ENCODE results near the gene COL4A3.

The COL4A3 gene

GRCh38 chr2:227337442-227337841, 173.0 kb downstream of the COL4A3 start:
- no peak overlapping the region for H3K4me3 ChIP-seq (replicated peaks in 1 of 2; ENCODE audit: low read depth in 2 of 2, low read length in 2 of 2)
- TF ChIP-seq CTCF (IDR thresholded peaks at IDR 0.05; ENCODE audit: low read depth, low read length), result no peak
- DNase-seq (ENCODE audit: low read depth in 2 of 2), result no peak

GRCh38 chr2:227339098-227339599, 174.7 kb downstream of the COL4A3 start:
- TF ChIP-seq CTCF (IDR thresholded peaks at IDR 0.05; ENCODE audit: low read depth, low read length), result no peak
- H3K4me3 ChIP-seq (replicated peaks in 1 of 2; ENCODE audit: low read depth in 2 of 2, low read length in 2 of 2), result no peak overlapping the region
- DNase-seq (ENCODE audit: low read depth in 2 of 2), result no peak

GRCh38 chr2:227340106-227340505, 175.7 kb downstream of the COL4A3 start:
- H3K4me3 ChIP-seq (replicated peaks in 1 of 2; ENCODE audit: low read depth in 2 of 2, low read length in 2 of 2), result no peak overlapping the region
- TF ChIP-seq CTCF (IDR thresholded peaks at IDR 0.05; ENCODE audit: low read depth, low read length), result no peak
- DNase-seq (ENCODE audit: low read depth in 2 of 2), result no peak

GRCh38 chr2:227341553-227341952, 177.1 kb downstream of the COL4A3 start:
- no peak for DNase-seq (ENCODE audit: low read depth in 2 of 2)
- H3K4me3 ChIP-seq (replicated peaks in 1 of 2; ENCODE audit: low read depth in 2 of 2, low read length in 2 of 2), result no peak overlapping the region
- TF ChIP-seq CTCF (IDR thresholded peaks at IDR 0.05; ENCODE audit: low read depth, low read length), result no peak

- no peak overlapping the region for H3K4me3 ChIP-seq (replicated peaks in 1 of 2; ENCODE audit: low read depth in 2 of 2, low read length in 2 of 2)
- DNase-seq (ENCODE audit: low read depth in 2 of 2), result no peak
- no peak for TF ChIP-seq CTCF (IDR thresholded peaks at IDR 0.05; ENCODE audit: low read depth, low read length)
Observed at GRCh38 chr2:227344231-227344630, 179.8 kb downstream of the COL4A3 start.

- no peak overlapping the region for H3K4me3 ChIP-seq (replicated peaks in 1 of 2; ENCODE audit: low read depth in 2 of 2, low read length in 2 of 2)
- DNase-seq (ENCODE audit: low read depth in 2 of 2), result no peak
- TF ChIP-seq CTCF (IDR thresholded peaks at IDR 0.05; ENCODE audit: low read depth, low read length), result no peak
Observed at GRCh38 chr2:227347117-227347516, 182.7 kb downstream of the COL4A3 start.

GRCh38 chr2:227348324-227348723, 183.9 kb downstream of the COL4A3 start:
- no peak for DNase-seq (ENCODE audit: low read depth in 2 of 2)

More at GRCh38 chr2:227348324-227348723, 183.9 kb downstream of the COL4A3 start:
- no peak overlapping the region for H3K4me3 ChIP-seq (replicated peaks in 1 of 2; ENCODE audit: low read depth in 2 of 2, low read length in 2 of 2)
- no peak for TF ChIP-seq CTCF (IDR thresholded peaks at IDR 0.05; ENCODE audit: low read depth, low read length)
